Fibroblast of lung (primary cell): ENCODE results near the gene PCDHGA1.

Experiments used
- EZH2 ChIP-seq: IDR thresholded peaks from 2 replicates; pipeline ENCODE4 v1.5.1; 2012; ENCODE audit warnings: low read length, control low read depth, mild to moderate bottlenecking; ENCODE audit errors: missing control alignments
- TF ChIP-seq, protein P1 (sequence below), 2 donors: IDR thresholded peaks in 1 of 2; conservative IDR thresholded peaks in 1 of 2; 1 replicate in 1 of 2; 2 replicates in 1 of 2; pipeline ENCODE4 v1.5.1; 2011 to 2012; ENCODE audit warnings: low read length in 2 of 2, control low read depth in 1 of 2, inconsistent platforms in 1 of 2, low read depth in 1 of 2, mild to moderate bottlenecking in 1 of 2

DNA sequence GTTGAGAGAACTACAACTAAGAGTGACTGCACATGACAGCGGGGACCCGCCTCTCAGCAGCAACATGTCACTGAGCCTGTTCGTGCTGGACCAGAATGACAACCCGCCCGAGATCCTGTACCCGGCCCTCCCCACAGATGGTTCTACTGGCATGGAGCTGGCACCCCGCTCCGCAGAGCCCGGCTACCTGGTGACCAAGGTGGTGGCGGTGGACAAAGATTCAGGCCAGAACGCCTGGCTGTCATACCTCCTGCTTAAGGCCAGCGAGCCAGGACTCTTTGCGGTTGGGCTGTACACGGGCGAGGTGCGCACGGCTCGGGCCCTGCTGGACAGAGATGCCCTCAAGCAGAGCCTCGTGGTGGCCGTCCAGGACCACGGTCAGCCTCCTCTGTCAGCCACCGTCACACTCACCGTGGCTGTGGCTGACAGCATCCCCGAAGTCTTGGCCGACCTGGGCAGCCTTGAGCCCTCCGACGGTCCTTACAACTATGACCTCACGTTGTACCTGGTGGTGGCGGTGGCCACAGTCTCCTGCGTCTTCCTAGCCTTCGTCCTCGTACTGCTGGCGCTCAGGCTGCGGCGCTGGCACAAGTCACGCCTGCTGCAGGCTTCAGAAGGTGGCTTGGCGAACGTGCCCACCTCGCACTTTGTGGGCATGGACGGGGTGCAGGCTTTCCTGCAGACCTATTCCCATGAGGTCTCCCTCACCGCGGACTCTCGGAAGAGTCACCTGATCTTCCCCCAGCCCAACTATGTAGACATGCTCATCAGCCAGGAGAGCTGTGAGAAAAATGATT lies 54.4 kb downstream of the PCDHGA1 start:
- TF ChIP-seq, protein P1, sequence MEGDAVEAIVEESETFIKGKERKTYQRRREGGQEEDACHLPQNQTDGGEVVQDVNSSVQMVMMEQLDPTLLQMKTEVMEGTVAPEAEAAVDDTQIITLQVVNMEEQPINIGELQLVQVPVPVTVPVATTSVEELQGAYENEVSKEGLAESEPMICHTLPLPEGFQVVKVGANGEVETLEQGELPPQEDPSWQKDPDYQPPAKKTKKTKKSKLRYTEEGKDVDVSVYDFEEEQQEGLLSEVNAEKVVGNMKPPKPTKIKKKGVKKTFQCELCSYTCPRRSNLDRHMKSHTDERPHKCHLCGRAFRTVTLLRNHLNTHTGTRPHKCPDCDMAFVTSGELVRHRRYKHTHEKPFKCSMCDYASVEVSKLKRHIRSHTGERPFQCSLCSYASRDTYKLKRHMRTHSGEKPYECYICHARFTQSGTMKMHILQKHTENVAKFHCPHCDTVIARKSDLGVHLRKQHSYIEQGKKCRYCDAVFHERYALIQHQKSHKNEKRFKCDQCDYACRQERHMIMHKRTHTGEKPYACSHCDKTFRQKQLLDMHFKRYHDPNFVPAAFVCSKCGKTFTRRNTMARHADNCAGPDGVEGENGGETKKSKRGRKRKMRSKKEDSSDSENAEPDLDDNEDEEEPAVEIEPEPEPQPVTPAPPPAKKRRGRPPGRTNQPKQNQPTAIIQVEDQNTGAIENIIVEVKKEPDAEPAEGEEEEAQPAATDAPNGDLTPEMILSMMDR (conservative IDR thresholded peaks at IDR 0.05 in 1 of 2, IDR thresholded peaks at IDR 0.05 in 1 of 2; ENCODE audit: low read depth in 1 of 2, low read length in 2 of 2), result no peak
- no peak for TF ChIP-seq EZH2
